NCI-H2171 treated with DMSO at 0.1 percent for 48 hours (cell line): Measurements from ENCODE around the gene COPA.
"Not testable (repeated sequence)": the region's sequence is repeated elsewhere in the genome, so short reads cannot be mapped to it uniquely, and the experiment has no call there.

Experiments used
- DNase-seq: peaks from one replicate; lab custom pipeline; 2025; lab: John Stamatoyannopoulos, UW

COPA gene

DNA sequence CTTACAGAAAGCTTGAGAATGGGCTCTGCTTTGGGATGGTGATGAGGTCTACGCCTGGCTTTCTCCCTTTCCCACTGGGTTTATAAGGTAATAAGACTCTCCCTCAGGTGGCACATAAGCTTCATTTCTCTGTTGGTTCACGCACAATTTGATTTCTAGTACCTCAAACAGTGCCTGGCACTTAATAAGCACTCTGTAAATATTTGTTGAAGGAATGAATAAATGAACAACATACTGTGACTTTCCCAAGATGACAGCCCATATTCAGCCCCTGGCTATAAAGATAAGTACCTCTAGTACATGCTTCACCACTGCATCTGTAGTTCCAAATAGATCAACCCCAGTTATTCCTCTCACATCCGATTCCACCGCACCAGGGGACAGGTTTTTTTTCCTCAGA is 17.8 kb downstream of the COPA start:
- DNase-seq, result peak; percentile 48

DNA sequence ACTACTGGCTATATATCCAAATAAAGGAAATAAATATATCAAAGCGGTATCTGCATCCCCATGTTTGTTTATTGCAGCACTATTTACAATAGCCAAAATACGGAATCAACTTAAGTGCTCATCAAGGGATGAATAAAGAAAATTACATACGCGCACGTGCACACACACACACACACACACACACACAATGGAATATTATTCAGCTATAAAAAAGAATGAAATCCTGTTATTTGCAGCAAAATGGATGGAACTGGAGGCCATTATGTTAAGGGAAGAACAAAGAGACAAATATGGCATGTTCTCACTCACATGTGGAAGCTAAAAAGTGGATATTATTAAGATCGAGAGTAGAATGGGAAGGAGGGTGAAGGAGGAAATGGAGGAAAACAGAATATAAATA is 20.2 kb downstream of the COPA start:
- DNase-seq, result no peak

GRCh38 chr1:160315359-160315758 is 27.7 kb downstream of the COPA start:
- no peak for DNase-seq

DNA sequence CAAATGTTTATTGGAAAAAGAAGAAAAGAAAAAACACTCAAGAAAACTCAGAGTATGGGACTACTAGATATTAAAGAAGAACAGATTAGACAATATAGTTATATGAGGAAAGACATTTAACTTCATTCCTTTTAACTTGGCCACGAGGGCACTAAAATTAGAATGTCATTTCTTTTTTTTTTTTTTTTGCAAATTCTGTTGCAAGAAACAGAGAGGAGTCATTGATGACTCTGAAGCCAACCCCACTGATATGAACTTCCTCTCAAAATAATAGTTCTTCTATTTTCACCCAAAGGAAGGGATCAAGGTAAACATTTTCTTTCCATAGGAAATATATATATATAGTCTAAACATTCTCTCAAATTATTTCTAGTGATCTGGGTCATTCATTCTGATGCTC is 33.5 kb downstream of the COPA start:
- DNase-seq, result no peak

GRCh38 chr1:160309185-160309557 is 33.9 kb downstream of the COPA start:
- no peak for DNase-seq

DNA sequence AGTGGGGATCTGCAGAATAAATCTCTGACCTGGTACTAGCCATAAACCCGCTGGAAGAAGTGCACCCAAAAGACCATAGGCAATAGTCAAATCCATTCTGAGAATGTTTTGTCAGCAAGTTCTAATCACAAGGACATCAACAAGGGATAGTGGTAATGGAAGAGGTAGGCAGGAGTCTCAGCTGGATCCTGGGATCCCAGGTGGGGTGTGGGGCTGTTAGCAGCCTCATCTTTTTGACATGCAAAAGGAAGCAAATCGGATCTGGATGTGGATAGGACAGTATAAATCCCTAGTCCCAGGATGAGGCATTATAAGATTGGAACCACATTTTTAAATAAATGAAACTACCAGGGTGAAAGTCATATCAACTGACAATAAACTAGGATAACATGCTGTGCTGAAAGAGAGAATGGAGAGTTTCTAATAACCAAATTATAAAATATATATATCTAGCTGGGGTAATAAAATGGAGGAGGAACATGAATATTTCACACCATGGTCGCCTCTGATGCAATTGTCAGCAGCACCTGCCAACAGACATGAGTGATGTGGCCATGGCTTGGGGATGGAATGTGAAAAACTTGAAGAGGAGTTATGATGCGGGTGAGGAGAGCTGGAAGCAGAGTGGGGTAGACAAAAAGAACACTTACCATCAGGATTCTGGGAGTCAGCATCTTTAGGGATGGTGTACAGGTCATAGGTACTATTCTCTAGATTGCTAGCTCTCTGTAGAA is 34.4 kb downstream of the COPA start:
- no peak for DNase-seq

- DNase-seq, result no peak
These were observed 35.8 kb downstream of the COPA start for GRCh38 chr1:160307118-160307791.

DNA sequence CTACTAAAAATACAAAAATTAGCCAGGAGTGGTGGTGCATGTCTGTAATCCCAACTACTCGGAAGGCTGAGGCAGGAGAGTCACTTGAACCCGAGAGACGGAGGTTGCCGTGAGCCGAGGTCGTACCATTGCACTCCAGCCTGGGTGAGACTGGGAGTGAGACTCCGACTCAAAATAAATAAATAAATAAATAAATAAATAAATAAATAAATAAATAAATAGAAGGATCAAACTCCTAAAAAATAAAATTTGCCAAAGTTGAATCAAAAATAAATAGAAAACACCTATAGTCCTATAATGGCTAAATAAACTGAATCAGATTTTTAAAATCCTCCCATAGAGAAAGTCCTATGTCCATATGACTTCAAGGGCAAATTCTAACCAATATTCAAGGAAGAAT is 42.9 kb downstream of the COPA start:
- no peak for DNase-seq

- DNase-seq, result no peak
These were observed 47.0 kb downstream of the COPA start for GRCh38 chr1:160296036-160296435.

DNA sequence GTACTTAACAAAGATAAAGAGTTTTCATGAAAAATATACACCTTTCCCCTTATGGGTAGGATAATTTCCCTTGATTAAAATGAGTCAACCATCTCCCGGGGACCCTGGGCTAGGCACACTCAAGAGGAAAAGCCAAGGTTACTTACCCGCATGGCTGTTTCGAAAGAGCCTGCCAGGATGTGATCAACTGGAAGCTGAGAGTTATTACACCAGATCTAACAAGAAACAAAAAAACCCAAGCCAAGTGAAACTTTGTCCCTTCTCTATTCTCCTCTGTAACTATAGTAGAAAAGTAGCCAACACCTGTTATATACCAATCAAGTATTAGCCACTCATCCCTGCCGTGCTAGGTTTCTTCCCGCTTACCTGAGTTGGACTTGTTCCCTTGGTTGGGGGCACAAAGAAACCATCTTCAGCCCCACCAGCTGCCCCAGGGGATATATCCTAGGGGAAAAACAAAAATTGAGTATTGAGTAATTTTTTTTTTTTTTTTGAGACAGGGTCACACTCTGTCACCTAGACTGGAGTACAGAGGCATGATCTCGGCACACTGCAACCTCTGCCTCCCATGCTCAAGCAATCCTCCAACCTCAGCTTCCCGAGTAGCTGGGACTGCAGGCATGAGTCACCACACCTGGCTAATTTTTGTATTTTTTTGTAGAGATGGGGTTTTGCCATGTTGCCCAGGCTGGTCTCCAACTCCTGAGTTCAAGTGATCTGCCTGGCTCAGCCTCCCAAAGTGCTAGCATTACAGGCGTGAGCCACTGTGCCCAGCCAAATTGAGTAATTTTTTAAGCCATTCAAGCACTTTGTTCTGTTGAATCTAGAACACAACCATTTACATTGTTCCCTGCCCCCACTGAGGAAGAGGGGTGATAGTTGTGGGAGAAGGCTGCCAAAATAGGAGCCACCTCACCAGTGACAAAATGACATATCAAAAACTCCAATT is 49.8 kb downstream of the COPA start:
- no peak for DNase-seq

- DNase-seq, result peak; percentile 79
These were observed 51.5 kb downstream of the COPA start for GRCh38 chr1:160291248-160292220.

DNA sequence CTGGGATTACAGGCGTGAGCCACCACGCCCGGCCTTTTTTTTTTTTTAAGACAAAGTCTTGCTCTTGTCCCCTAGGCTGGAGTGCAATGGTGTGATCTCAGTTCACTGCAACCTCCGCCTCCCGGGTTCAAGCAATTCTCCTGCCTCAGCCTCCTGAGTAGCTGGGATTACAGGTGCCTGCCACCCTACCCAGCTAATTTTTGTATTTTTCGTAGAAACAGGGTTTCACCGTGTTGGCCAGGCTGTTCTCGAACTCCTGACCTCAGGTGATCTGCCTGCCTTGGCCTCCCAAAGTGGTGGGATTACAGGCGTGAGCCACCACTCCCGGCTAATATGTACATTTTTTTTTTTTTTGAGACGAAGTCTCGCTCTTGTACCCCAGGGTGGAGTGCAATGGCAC is 55.3 kb downstream of the COPA start:
- DNase-seq, result not testable (repeated sequence)

GRCh38 chr1:160285506-160285905 is 57.5 kb downstream of the COPA start:
- no peak for DNase-seq

- peak; percentile 88 for DNase-seq
These were observed 58.2 kb downstream of the COPA start, which contains the start of gene PEX19 for GRCh38 chr1:160284782-160285344. TSS of gene PEX19 (minus strand) at chr1:160285133. CDS start at chr1:160285124, 9 bp downstream.

DNA sequence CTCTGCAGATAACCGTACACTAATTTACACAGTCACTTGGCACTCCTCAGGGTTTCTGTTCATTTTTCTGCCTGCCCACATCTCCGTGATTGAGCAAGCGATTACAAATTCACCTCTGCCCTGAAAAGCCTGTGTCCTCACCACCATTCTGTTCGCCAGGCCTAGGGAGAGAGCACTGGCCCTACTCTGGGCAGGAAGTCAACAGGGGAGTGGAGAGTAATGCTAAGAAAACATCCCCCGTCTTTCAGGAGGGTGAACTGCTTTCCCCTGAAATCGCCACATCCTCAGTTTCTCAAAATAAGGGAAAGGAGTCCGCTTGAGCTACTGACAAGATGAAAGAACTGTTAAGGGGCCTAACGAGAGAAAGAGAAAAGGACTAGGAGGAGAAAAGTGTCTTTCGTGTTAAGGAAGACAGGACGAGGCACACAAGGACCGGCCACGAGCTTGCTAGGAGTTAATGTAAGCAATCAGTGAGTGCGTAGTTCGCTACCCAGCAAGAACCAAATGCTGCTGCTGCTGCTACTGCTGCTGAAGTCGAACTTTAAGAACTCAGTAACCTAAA is 58.7 kb downstream of the COPA start:
- DNase-seq, result no peak

DNA sequence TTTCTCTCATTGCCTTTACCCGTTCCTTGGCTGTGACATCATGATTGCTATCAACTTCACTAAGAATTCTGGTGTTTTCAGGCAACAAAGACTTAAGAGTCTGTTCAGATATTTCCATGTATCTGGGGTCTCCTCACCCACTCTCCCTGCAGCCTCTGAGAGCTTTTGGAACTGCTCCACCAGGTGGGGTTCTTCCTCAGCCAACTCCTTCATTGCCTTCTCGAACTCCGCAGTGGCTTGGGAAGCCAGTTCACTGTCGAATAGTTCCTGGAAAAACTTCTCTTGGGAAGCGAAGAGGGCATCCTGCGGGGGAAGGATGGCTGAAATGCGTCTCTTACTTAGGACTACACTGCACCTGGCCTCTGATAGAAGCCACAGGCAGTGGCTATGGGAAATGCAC is 60.2 kb downstream of the COPA start:
- DNase-seq, result no peak

DNA sequence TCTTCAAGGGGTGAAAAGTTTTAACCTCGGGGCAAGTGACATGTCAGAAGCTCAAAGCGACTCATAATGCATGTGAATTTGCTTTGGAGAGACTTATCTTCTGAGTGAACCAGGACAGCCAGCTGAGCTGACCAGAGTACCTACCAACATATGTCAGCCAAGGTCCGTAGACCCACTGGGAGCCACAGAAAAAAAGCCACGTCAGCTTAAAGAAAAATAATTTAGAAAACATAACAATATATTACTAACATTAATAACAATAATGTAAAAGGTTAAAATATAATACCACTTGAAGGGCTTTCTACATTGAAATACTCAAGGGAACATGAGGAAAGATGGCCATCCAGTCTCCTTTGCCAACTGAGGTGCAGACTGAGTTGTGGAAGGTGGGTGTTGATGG is 65.1 kb downstream of the COPA start:
- DNase-seq, result no peak

- DNase-seq, result no peak
These were observed 65.7 kb downstream of the COPA start for GRCh38 chr1:160277330-160277729.

- no peak for DNase-seq
These were observed 72.0 kb downstream of the COPA start for GRCh38 chr1:160271025-160271424.

DNA sequence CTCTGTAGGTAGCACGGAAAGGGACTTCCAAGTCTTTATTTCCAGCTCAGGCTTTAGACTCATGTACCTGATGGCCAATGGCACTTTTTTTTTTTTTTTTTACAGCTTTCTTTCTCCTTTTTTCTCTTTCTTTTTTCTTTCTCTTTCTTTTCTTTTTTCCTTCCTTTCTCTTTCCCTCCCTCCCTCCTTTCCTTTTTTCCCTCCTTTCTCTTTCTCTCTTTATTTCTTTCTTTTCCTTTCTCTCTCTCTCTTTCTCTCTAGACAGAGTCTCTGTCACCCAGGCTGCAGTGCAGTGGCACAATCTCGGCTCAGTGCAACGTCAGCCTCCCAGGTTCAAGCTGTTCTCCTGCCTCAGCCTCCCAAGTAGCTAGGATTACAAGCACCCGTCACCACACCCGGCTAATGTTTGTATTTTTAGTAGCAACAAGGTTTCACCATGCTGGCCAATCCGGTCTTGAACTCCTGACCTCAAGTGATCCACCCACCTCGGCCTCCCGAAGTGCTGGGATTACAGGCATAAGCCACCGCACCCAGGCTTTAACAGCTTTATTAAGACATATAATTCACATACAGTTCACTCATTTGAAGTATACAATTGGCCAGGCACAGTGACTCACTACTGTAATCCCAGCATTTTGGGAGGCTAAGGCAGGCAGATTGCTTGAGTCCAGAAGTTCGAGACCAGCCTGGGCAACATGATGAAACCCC is 75.6 kb downstream of the COPA start:
- no peak for DNase-seq
